Thymus (tissue), 11 donors: ENCODE results near the gene WASF2. TPM values are rescaled to one million over a fixed set of nuclear protein-coding genes. Genes with fewer than 3 reads are reported as not detected.
A peak's percentile ranks its signal among the peaks of the same experiment; 100 is the strongest.

Experiments
- DNase-seq, 9 donors: peaks; one replicate each; pipeline ENCODE4 v3.0.0-alpha.2; 2013; ENCODE audit warnings: low spot score in 9 of 9, low read depth in 6 of 9, missing footprints in 1 of 9
- H3K27ac ChIP-seq, 2 donors: one replicate each; pipeline ENCODE4 v1.5.1; 2013; ENCODE audit warnings: control low read depth in 1 of 2, low read depth in 1 of 2, low read length in 1 of 2, mild to moderate bottlenecking in 1 of 2, moderate library complexity in 1 of 2
- H3K27me3 ChIP-seq, 2 donors: one replicate each; pipeline ENCODE4 v1.5.1; 2013; ENCODE audit warnings: low read length in 1 of 2; ENCODE audit not compliant: control insufficient read depth in 2 of 2, insufficient read depth in 1 of 2
- H3K36me3 ChIP-seq, 2 donors: one replicate each; pipeline ENCODE4 v1.5.1; 2013; ENCODE audit warnings: low read length in 1 of 2, mild to moderate bottlenecking in 1 of 2, moderate library complexity in 1 of 2; ENCODE audit not compliant: control insufficient read depth in 2 of 2, insufficient read depth in 2 of 2
- H3K4me1 ChIP-seq, 2 donors: one replicate each; pipeline ENCODE4 v1.5.1; 2013; ENCODE audit warnings: low read length in 2 of 2; ENCODE audit not compliant: control insufficient read depth in 2 of 2, insufficient read depth in 2 of 2
- H3K4me3 ChIP-seq, 2 donors: one replicate each; pipeline ENCODE4 v1.5.1; 2013; ENCODE audit warnings: low read length in 2 of 2, control low read depth in 1 of 2, mild to moderate bottlenecking in 1 of 2
- H3K9me3 ChIP-seq, 2 donors: one replicate each; pipeline ENCODE4 v1.5.1; 2013; ENCODE audit warnings: low read length in 1 of 2, mild to moderate bottlenecking in 1 of 2; ENCODE audit not compliant: control insufficient read depth in 2 of 2, insufficient read depth in 1 of 2
- WGBS: extraction: QIAGEN DNeasy Blood & Tissue Kit; methylation state at CpG from one replicate; pipeline ENCODE4 v1.1.7; 2013; 5-methylcytosine and 5-hydroxymethylcytosine counted together
- polyA plus RNA-seq: library from polyadenylated mRNA; stranded (reverse); fragments of 200-250 nt; gene quantifications from one replicate; pipeline ENCODE4 v1.2.3, GENCODE V29; 2013
- total RNA-seq: library from RNA; stranded (reverse); fragments of 120-200 nt; gene quantifications from one replicate; pipeline ENCODE4 v1.2.4, GENCODE V29; 2013
- donor health status: healthy.

Gene WASF2
- total and polyA plus RNA-seq, 2 donors = 14.2 to 47.4 TPM

DNA sequence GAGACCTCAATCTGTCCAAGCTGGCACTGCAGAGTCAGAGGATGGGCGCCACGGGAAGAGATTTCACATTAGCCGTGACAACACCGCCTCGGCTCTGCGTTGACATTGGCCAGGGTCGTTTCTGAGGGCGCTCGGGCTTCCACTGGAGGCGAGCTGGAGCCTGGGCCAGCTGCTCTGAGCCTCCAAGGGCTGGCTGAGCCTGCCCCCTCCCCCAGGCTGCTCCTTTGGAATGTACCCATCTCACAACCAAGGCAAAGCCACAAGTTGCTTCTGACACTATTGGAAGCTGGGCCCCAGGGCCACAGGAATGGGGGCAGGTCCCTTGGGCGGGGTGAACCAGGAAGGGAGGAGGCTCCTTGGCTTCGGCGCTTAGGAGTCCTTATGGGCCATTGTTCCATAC, 84.9 kb downstream of the WASF2 start:
- Histone ChIP-seq H3K4me3 (no peak overlapping the region), H3K9me3 (no peaks in the 10 kb centered on the region), H3K27ac (peak overlapping the region; percentile 66 to 89), H3K4me1 (peaks cover 22 to 59% of the 10 kb centered on the region in 2 donors), H3K27me3 (no peaks in the 10 kb centered on the region), H3K36me3 (peaks cover 39% of the 10 kb centered on the region in 2 donors)
- WGBS = 87% methylated on average over 13 of the region's 13 CpGs
- no peak for DNase-seq

DNA sequence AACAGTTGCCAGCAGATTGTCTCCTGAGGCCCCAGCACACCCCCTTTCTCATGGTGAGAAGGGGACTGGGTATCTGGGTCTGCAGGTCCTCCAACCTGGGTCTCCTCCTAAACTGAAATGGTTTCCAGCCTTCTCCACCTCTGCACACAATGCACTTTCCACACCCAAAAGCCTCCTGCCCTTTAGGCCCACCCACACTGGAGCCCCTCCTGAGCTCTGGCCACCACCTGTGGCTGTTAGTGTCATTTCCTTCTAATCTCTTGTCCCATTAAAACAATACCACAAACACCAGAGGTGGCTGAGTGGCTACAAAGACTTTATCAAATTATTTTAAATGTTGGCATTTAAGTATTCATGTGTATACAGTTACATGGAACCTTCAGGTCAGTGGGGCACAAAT, 86.0 kb downstream of the WASF2 start:
- Histone ChIP-seq H3K36me3 (peaks cover 28 to 29% of the 10 kb centered on the region in 2 donors), H3K9me3 (no peaks in the 10 kb centered on the region), H3K4me3 (peak overlapping the region in 1 of 2 donors; percentile 8), H3K27ac (peak overlapping the region; percentile 89), H3K4me1 (peaks cover 22 to 65% of the 10 kb centered on the region in 2 donors), H3K27me3 (no peaks in the 10 kb centered on the region)
- no peak for DNase-seq

DNA sequence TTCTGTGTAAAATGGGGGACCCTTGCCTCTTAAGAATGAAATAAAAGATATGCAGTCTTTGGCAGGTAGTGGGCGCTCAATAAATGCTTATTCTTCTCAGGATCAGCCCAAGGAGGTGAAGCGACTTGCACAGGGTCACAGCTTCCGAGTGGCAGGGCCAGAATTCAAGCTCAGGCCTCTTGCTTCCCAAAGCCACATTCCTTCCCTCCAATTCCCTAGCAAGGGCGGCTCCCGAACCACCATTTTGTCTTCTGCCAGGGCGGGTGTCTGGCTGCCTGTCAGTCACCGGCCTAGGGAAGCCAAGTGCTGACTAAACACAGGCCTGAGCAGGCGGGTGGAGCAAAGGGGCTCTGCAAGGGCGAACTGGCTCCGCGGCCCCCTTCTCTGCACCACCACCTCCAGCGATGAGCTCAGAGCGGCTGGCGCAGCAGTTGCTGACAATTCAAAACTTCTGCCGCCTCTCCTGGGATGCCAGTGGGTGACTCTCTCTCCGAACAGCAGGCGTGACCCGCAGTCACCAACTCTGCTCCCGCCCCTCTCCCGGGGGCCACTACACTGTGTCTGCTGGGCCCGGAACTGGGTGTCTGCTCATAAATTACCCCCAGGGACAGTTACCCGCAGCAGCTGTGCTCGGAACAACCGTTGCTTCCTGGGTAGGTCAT, 86.8 kb downstream of the WASF2 start:
- H3K4me1 ChIP-seq = peaks cover 22 to 71% of the 10 kb centered on the region in 2 donors
- peak overlapping the region; percentile 89 for H3K27ac ChIP-seq
- H3K9me3 ChIP-seq = no peaks in the 10 kb centered on the region
- DNase-seq = peak in 7 of 9 donors; percentile 32 to 84 (median 55)
- no peaks in the 10 kb centered on the region for H3K27me3 ChIP-seq
- H3K36me3 ChIP-seq = peaks cover 21 to 22% of the 10 kb centered on the region in 2 donors
- 10% methylated on average over 24 of the region's 24 CpGs for WGBS
- peak overlapping the region; percentile 10 to 18 for H3K4me3 ChIP-seq

DNA sequence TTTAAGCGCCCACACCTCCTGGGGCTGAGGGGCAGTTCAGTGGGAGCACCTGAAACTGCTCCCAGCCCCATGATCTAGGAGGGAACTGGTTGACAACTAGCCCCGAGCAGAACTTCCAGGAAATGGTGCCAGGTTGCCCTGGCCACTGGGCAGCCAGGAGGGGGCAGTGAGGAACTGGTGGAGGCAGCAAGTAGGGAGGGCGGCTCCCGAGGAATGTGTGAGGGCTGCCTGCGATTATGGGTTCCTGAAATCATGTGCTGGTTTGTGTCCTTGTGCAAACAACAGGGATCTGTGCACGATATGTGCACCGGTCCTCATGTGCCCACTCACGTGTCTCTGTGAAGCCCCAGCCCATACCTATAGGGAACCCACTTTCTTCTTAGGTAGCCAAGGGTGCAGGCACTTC, 87.6 kb downstream of the WASF2 start:
- Histone ChIP-seq H3K9me3 (no peaks in the 10 kb centered on the region), H3K4me3 (no peak overlapping the region), H3K27me3 (no peaks in the 10 kb centered on the region), H3K27ac (peak overlapping the region; percentile 89), H3K4me1 (peaks cover 22 to 67% of the 10 kb centered on the region in 2 donors), H3K36me3 (peaks cover 12 to 13% of the 10 kb centered on the region in 2 donors)
- DNase-seq = no peak
- 64% methylated on average over 8 of the region's 8 CpGs for WGBS

DNA sequence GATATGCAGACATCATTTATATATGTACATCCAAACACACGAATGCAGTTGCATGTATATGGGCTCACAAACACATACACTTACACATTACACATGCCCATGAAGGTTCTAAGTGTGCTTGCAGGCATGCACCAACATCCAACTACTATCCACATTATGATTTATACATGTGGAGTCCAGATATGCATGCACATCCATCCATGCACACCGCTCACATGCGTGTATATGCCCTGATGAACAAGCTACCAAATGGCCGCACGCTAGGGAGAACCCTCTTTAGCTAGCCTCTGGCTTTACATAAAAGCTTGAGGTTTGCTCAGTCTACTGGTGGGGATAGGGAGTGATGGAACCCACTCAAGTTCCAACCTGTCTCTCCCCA, 89.0 kb downstream of the WASF2 start:
- 99% methylated on average over 5 of the region's 5 CpGs for WGBS
- DNase-seq = no peak
- H3K9me3 ChIP-seq = no peaks in the 10 kb centered on the region
- H3K4me3 ChIP-seq = no peak overlapping the region
- H3K27me3 ChIP-seq = no peaks in the 10 kb centered on the region
- peaks cover 22 to 64% of the 10 kb centered on the region in 2 donors for H3K4me1 ChIP-seq
- H3K36me3 ChIP-seq = peaks cover under 1% of the 10 kb centered on the region in 2 donors
- no peak overlapping the region for H3K27ac ChIP-seq

DNA sequence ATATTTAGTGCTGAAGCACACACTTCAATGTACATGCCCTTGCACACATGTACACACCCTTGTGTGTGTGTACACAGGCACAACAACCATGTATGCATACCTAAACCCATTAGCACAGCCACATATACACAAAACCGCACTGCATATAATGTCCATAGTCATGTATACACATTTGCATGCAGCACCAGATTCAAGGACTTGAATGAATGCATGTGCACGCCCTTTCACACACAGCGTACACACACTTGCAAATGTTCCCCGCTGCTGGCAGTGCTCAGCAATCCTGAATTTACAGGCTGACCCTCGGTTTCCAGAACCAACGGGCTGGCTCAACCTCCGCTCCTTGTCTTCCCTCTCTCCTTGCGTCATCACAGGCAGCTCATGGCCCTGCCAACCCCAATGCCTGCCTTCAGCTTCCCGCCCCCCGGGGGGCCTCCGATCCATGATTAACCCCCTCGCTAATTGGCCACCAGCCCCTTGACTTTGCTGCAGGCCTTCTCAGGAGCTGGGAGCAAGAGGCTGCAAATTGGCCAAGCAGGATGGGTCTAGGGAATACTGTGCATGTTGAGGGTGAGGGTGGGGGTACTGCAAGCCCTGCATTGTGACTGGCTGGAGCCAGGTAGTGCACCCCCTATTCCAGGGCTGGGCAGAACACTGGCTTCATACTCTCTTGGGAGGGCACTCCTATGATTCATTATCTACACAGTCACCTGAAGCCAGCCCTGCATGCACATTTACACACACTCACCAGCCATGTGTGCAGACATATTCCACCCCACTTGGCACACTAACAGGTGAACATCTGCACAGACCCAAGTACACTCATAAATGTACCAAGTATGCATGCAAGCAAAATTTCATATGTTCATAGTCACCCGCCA, 89.6 kb downstream of the WASF2 start:
- no peak overlapping the region for H3K4me3 ChIP-seq
- WGBS = 93% methylated on average over 13 of the region's 13 CpGs
- peaks cover 0 to 3% of the 10 kb centered on the region in 2 donors for H3K9me3 ChIP-seq
- H3K27me3 ChIP-seq = no peaks in the 10 kb centered on the region
- H3K4me1 ChIP-seq = peaks cover 25 to 64% of the 10 kb centered on the region in 2 donors
- no peak overlapping the region for H3K27ac ChIP-seq
- DNase-seq = no peak
- no peaks in the 10 kb centered on the region for H3K36me3 ChIP-seq

DNA sequence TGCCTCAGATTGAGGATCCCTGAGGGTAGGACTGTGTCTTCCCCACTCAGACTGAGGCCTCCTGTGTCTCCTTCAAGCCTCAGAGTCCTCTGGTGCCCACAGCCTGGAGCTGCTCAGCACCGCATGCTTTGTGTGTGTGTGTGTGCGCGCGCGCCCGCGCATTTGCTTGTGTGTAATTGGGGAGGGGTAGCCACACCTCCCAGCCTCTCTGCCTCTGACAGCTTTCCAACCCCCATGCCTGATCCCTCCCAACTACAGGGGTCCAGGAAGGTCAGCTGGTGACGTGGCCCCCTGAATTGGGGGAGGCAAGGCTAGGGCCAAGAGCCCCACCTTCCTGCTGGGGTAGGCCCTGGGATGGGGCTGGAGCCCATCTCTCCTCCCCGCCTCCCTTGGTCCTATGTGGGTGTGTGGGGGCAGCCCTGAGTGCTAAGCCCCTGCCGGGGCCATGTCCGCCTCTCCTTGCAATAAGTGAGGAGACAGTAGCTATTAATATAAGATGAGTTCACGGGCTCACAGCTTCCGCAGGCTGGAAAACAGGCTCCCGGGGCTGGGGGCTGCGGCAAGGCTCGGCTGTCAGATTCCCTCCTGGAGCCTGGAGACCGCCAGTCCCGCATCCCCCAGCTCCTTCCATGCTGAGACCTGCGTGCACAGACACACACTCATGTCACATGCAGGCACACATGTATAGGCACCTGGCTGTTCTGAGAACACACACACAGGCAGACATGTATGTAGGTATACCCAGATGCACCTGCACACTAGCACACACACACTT, 90.5 kb downstream of the WASF2 start:
- peaks cover 0 to 3% of the 10 kb centered on the region in 2 donors for H3K9me3 ChIP-seq
- H3K27ac ChIP-seq = no peak overlapping the region
- no peak for DNase-seq
- no peak overlapping the region for H3K4me3 ChIP-seq
- WGBS = 96% methylated on average over 19 of the region's 19 CpGs
- no peaks in the 10 kb centered on the region for H3K36me3 ChIP-seq
- no peaks in the 10 kb centered on the region for H3K27me3 ChIP-seq
- H3K4me1 ChIP-seq = peaks cover 24 to 58% of the 10 kb centered on the region in 2 donors

DNA sequence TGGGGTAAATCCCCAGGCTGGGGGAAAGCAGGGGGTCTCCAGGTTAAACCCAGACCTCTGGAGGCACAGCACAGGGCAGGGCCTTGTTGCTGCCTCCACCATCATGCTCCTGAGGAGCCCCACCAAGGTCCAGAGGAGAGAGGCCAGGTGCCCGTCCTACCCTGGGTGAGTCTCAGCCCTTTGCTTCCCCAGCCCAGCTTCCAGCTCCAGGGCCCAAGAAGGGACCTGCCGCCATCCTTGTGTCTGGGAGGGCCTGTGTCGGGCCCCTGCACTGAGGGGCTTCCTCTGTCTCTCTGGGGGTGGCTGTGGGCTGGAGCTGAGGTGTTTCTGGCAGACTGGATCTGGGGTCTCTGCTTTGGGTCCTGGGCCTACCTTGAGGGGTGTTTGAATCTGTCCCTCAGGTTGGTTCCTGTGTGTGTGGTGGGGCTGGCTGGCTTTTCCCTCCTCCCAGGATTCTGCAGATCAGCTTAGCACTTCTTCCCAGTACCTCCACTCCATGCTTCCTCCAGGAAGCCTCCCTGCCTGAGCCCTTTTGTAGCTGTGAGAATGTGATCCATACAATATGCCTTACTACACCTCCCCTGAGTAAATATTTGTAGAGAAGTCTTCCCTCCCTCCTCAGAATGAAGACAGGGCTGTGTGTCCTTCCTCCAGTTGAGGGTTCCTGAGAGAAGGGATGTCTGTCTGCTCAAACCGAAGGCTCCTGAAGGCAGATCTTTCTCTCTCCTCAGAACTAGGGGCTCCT, 91.4 kb downstream of the WASF2 start:
- peaks cover 0 to 3% of the 10 kb centered on the region in 2 donors for H3K9me3 ChIP-seq
- no peaks in the 10 kb centered on the region for H3K27me3 ChIP-seq
- 97% methylated on average over 4 of the region's 4 CpGs for WGBS
- H3K36me3 ChIP-seq = no peaks in the 10 kb centered on the region
- DNase-seq = no peak
- H3K4me3 ChIP-seq = no peak overlapping the region
- no peak overlapping the region for H3K27ac ChIP-seq
- peaks cover 17 to 50% of the 10 kb centered on the region in 2 donors for H3K4me1 ChIP-seq
